ENCODE data around the gene DFFB.

DFFB gene

GRCh38 chr1:3831689-3832088 is 25.6 kb upstream of the DFFB start:
- DNase-seq (ENCODE audit: low read depth) = peak; percentile 64

DNA sequence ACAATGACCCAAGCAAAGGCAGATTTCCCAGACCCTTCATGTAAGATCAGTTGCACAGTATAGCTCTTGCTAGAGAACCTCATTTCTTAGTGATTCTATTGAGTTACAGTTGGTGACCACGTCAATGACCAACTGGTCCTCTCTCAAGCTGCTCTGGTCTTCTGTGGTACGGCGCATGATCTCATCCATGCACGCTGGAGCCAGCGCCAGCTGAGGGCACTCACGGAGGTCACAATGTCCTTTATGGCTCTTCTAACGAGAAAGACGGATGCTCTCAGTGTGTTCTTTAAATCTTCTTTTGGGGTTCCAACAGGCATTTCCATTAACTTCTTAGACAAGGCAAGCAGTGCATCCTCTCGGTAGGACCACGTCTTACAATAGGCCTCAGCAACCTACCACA is 22.6 kb upstream of the DFFB start:
- DNase-seq (ENCODE audit: low read depth) = no peak

DNA sequence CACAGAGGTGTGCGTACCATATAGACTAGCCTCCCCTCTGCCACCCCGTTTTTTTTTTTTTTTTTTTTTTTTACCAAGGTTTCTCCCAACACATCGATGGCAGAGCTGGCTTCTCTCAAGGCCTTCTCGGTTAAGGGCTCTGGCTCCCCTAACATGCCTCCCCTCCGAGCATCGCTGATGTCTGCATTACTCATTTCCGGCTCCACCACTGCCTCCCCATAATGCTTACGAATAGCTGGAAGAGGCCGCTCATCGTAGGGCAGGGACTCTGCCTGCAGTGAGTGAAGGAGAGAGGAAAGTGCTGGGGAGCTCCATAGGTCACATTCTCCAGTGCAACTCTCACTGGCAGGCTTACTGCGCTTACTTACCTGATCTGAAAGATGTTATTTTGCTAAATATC is 20.9 kb upstream of the DFFB start:
- no peak for DNase-seq (ENCODE audit: low read depth)

- DNase-seq (ENCODE audit: low read depth) = no peak
Observed at GRCh38 chr1:3837200-3837599, 20.1 kb upstream of the DFFB start.

DNA sequence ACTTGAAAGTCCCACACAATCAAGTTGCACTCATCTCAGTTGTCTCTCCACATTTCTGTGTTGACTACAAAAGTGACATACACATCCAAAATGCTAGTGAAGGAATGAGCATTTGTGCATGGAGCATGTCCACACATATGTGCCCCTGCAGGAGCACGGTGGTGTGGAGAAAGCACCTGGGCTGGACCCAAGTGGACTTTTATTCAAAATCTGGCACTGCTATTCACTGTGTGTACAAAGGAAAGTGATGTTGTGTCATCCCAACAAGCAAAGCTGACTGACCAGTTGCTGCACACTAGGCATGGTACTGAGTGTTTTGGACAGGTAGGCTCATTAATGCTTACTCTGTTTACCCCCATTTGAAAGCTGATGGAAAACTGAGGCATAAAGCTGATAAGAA is 19.6 kb upstream of the DFFB start:
- DNase-seq (ENCODE audit: low read depth) = no peak

DNA sequence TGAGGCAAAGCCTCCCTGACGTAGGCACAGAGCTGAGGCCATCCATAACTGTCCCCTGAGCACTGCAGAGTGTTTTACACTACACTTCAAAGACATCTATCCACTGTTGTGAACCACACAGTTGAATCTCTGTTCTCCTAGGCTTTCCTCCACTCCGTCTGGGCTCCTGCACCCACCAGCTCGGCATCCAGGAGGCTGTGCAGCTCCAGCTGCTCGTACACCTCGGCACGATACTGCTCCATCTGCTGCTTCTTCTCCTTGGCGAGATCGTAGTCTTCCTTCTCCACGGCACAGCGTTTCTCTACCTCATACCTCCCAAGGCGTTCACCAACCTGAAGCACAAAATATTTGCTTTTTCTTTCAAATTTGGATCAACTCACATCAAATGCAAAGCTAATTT is 18.5 kb upstream of the DFFB start:
- DNase-seq (ENCODE audit: low read depth) = no peak

- no peak for DNase-seq (ENCODE audit: low read depth)
Observed at GRCh38 chr1:3841491-3841890, 15.8 kb upstream of the DFFB start.

GRCh38 chr1:3842912-3843311 is 14.4 kb upstream of the DFFB start:
- no peak for DNase-seq (ENCODE audit: low read depth)

DNA sequence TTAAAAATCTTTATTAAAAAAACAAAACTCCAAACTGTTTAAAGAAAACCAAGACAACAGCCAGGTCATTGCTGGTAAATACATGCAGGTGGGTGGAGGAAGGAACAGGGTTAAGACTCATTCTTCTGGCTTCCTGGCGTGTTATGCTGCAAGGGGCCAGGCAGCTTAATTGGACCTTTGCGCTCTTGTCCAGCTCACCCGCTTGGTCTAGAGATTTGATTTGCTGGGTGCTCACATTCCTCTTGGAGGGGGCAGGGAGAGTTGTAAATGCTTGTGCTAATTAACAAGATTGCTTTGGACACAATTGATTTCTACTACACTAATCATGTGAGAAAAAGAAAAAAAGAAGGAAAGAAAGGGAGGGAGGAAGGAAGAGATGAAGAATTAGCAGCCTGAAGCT is 10.7 kb upstream of the DFFB start:
- no peak for DNase-seq (ENCODE audit: low read depth)

DNA sequence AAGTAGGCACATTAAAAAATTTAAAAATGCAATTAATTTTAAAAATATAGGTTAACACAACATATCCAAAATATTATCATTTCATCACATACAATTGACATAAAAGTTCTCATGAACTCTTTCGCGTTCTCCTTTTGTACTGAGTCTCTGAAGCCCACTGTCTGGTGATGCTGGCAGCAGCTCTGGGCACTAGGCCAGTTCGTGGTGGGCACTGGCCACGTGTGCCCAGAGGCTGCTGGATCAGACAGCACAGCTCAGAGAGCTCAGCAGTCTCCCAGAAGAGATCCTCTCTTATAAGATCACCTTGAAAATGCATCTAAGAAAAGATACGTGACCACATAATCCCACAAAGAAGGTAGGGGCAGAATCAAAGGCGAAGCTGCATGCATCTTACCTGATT is 10.2 kb upstream of the DFFB start:
- DNase-seq (ENCODE audit: low read depth) = no peak

- DNase-seq (ENCODE audit: low read depth) = no peak
Observed at GRCh38 chr1:3850857-3851256, 6.4 kb upstream of the DFFB start.

DNA sequence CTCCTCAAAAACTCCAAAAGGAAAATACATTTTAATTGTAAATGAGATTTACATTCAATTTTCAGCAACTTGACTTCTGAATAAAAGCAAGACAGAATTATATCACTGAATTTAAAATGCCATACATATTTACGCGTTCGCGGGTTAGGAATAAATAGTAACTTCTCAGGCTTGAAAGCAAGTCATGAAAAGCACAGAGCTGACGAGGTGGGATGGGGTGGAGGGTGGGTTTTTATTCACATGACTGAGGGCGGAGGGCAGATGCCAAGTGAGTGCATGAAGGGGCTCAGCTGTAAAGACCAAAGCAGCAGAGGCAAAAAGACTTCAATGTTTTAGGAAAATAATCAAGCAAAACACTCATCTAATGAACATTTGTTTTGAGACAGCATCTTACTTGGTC is 6.0 kb upstream of the DFFB start:
- no peak for DNase-seq (ENCODE audit: low read depth)

GRCh38 chr1:3852091-3852490 is 5.2 kb upstream of the DFFB start:
- no peak for DNase-seq (ENCODE audit: low read depth)

DNA sequence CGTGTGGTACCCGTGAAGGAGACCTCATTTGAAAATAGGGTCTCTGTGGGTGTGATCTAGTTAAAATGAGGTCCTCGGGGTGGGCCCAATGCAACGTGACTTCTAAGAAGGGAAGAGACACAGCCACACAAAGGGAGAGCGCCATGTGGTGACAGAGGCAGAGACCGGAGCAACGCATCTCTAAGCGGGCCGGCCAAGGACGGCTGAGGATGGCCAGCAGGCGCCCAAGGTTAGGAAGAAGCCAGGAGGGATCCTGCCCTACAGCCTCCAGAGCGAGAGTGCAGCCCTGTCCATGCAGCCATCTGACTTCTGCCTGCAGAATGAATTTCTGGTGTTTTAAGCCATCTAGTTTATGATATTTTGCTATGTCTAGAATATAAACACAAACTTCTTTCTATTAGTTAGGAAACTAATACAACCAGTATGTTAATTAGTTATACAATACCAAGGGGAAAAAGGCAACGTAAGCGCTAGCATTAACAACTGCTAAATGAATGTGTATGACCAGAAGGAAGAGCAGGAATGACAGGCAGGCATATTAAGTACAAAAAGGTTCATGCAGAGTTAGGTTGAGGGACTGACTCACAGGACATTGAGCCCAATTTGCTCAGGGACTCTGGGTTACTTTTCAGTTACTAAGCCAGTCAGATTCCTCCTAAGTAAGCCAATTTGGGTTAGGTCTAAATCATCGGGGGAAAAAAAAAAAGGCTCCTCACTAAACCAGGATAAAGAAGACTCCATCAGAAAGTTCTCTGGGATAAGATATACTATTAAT is 4.4 kb upstream of the DFFB start:
- no peak for DNase-seq (ENCODE audit: low read depth)

DNA sequence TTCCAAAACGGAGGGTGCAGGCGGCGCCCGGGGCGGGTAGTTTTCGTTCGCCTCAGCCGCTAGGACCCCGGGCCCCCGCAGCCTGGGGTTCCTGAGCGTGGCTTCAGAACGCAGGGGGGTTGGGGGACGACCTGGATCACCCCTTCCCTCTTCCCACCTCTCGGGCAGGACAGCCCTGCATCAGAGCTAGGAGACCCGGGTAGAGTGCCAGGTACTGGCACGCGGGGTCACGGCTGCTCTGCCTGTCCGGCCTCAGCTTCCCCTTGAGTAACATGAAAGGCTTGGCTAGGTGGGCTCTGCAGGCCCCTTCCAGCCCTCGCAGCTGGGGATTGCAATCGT is 484 bp downstream of the DFFB start:
- no peak for DNase-seq (ENCODE audit: low read depth)

DNA sequence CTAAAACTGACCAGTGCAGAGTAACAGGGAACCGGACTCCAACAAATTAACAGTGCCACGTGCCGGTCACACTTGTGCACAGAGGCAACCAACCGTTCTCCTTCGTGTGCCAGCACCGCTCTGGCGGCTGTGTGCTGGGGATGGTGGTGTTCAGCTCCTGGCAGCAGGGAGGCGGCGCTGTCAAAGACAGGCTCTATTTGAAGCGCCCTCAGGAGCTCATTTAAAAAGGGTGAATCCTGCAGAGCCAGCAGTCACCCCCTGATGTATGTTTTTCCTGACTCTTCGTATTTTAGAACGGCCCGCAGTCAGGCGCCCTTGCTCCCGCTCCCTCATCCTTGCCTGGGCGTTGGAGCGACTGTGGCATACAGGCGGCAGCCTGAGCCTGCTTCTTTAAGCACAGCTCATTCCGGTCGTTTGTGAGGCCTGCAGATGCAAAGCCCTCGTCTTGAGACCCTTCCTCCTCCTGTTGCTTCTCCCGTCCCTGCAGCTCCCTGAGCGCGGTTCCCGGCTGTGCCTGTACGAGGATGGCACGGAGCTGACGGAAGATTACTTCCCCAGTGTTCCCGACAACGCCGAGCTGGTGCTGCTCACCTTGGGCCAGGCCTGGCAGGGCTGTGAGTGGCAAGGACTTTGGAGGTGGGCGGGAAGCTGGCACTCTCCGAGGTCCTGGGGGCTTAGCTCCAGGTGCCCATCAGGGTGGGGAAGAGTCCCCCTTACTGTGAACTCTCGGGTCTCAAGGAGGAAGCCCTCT is 1.1 kb downstream of the DFFB start:
- DNase-seq (ENCODE audit: low read depth) = no peak

GRCh38 chr1:3863231-3863935 is 6.1 kb downstream of the DFFB start:
- DNase-seq (ENCODE audit: low read depth) = no peak

DNA sequence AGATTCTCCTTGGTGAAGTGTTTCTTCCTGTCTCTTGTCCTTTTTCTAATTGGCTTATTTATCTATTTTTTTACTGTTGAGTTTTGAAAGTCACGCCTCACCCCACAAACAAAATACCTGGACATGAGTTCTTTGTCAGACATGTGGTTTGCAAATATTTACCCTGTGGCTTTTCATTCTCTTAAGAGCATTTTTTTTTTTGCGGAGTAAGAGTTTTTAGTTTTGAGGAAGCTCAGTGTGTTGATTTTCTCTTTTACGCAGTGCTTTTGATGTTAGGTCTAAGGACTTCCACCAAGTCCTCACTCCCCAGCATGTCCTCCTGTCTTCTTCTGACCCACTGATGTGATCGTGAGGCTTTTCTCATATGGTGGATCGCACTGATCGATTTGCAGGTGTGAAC is 7.6 kb downstream of the DFFB start:
- DNase-seq (ENCODE audit: low read depth) = no peak

GRCh38 chr1:3865606-3866160 is 8.4 kb downstream of the DFFB start:
- no peak for DNase-seq (ENCODE audit: low read depth)

DNA sequence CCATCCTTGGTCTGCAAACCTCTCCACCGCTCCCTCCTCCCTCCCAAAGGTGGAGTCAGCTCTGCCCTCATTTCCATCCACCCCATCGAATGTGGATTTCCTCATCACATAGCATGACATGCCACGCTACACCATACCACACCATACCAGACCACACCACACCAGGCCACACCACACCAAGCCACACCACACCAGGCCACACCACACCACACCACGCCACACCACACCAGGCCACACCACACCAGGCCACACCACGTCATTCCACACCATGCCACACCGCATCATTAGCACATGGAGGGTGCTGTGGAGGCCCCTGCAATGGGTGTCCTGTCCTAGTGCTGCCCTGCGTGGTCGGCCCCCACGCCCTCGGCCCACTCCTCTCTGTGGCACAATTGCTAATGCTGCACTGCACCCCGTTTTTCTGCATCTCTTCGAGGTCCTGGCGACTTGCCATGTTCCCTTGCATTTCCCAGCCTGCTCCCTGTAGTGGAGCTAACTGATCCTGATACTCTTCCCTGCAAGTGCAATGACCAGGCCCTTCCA is 11.3 kb downstream of the DFFB start:
- no peak for DNase-seq (ENCODE audit: low read depth)

DNA sequence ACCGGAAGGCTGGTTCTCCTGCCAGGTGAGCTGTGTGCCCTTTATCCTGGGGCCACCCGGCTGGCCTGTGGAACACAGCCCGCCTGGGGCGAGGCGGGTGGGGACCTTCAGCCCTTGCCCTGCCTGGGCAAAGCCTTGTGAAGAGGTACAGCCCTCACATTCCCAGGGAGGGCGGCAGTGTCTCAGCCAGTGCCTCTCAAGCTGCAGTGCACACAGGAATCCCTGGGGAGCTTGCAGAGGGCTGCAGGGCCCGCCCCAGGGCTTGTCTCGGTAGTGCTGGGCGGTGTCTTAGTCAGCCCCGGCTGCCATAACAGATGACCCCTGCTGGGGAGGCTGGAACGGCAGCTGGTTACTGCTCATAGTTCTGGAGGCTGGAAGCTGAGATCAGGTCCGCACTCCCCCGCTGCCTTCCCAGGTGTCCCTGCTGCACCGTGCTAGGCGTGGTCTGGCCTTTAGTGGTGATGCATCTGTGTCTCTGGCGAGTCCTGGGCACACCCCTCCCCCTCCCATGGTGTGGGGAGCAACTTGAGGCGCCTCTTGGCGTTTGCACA is 12.6 kb downstream of the DFFB start:
- DNase-seq (ENCODE audit: low read depth) = no peak

- no peak for DNase-seq (ENCODE audit: low read depth)
Observed at GRCh38 chr1:3871451-3871805, 14.2 kb downstream of the DFFB start.

- no peak for DNase-seq (ENCODE audit: low read depth)
Observed at GRCh38 chr1:3872546-3872945, 15.3 kb downstream of the DFFB start.

All from GM04504 (cell line).